NCI-H226 (cell line): ENCODE measurements around the gene PIP5K1B.
A peak's percentile ranks its signal among the peaks of the same experiment; 100 is the strongest.

Experiments
- DNase-seq: peaks from one replicate; pipeline ENCODE4 v3.0.0-alpha.2; 2015

The PIP5K1B gene

DNA sequence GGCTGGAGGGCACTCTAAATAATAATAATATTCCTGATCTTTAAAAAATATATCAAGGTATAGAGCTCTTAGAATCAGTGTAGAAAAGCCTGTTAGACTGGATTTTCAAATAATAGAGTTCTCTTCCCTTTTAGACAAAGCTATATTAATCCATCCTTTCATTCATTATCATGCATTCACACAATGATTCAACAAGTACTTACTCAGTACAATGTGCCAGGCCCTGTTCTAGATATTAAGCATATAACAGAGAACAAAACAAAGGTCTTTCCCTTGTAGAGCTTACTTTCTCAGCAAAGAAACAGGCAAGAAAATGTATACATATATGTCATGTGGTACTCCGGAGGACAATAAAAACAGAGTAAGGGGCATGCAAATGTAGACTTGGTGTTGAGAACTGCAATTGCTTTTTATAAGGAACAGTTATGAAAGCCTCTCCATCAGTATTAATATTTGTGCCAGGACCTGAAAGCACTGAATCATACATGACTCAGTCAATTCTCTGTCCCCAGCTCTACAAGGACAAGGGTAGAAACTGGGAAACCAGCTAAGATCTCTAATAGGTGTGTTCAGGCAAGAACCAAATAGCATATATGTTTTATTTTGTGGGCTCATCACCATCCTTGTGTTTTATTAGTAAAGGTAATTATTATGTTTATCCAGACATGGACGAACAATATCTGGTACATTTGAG lies 72.2 kb downstream of the PIP5K1B start:
- DNase-seq: no peak

DNA sequence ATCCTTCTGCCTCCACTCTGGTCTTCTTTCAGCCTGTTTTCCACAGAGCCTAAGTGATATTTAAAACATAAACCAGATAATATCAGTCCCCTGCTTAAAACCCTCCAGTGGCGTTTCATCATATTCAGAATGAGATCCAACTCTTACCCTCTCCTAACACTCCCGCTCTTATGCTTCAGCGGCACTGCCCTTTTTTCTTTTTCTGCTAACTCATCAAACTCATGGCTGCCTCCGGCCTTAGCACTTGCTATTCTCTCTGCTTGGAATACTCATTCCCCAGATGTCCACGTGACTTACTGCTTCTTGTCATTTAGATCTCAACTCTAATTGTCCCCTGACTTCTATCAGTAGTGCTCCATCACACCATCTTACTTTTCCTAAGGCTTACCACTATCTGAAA lies 73.6 kb downstream of the PIP5K1B start:
- no peak for DNase-seq

- peak; percentile 82 for DNase-seq
Observed at GRCh38 chr9:68779558-68780379, 74.7 kb downstream of the PIP5K1B start.

GRCh38 chr9:68780380-68780712 lies 75.3 kb downstream of the PIP5K1B start:
- DNase-seq: no peak

GRCh38 chr9:68780720-68781119 lies 75.7 kb downstream of the PIP5K1B start:
- DNase-seq: no peak

DNA sequence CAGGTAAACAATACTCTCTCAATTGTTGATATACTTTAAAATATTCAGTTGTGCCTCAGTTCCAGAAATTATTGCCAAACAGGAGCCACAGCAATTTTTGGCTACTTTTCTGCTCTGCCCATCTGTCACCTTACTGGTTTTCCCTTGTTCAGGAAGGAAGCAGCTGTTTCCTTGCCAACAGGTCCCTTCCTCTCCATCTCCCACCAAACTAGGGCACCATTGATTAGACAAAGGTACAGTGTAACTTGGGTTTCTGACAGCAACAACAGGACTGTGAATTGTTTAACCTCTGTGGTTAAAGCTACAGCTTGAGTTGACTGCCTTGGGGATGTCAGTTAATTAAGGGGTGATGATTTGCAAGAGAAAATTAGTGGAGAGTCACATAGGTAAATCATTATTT lies 76.9 kb downstream of the PIP5K1B start:
- DNase-seq: no peak

DNA sequence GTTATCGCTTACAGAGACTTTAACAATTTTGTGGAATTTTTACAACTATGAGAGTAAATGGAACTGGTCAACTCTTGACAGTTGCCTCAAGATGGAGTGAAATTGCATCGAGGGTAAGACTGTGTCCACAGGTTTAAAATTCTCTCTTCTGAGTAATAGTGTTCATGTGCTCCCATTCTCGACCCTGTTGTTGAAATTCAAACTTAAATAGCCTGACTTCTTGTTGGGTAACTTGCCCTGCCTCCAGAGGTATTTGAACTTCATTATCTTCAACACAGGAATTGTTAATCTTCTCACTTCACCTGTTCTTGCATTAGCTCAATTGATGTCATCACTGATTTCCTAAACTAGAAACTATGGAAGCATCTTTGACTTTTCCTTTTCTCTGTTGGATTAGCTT lies 77.5 kb downstream of the PIP5K1B start:
- no peak for DNase-seq

- no peak for DNase-seq
Observed at GRCh38 chr9:68785965-68786364, 80.9 kb downstream of the PIP5K1B start.

GRCh38 chr9:68791169-68791568 lies 86.1 kb downstream of the PIP5K1B start:
- no peak for DNase-seq

DNA sequence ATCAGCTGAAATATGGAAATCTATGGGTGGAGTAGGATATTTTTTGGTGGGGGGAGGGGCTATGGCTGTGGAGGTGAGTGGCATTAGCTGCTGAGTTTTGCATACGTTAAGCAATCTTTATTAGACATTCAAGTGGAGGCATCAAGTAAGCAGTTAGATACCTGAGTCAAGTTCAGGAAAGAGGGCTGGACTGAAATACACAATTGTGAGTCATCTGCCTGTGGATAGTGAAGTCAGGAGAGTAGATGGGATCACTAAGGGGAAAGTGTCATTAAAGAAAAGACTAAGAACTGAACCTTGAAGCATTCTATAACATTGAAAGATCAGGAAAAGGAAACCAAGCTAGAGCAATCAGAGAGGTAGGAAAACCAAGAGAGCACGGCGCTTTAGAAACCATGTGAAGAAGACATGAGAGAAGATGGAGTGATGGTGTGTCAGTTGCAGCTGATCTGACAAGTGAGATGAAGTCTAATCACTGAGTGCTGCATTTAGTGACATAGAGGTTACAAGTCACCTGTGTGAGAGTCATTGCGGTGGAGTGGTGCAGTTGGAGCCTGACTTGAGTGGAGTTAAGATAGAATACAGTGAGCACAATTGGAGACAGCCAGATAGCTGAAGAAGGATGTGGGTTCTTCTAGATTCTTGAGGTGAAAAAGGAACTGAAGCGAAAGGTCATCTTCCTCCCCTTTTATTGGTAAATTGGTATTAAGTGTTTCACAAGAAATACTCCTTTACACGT lies 88.7 kb downstream of the PIP5K1B start:
- no peak for DNase-seq

DNA sequence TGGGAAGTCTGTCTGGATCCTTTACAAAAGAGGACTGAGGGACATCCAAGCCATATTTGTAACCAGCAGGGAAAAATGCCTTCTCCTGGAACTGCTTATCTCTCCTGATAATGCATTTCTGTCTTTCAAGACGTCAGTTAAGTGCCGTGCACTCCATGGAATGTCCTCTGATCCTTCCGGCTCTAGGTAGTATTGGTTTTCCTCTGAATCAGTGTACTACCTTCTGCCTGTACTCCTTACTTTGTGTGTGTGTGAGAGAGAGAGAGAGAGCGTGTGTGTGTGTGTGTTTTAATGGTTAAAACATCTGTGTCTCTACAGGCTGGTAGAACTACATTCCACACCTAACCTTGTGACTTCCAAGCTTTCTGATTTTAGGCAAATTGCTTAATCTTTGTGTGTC lies 89.9 kb downstream of the PIP5K1B start:
- DNase-seq: peak; percentile 41

- peak; percentile 6 for DNase-seq
Observed at GRCh38 chr9:68795411-68795810, 90.4 kb downstream of the PIP5K1B start.

DNA sequence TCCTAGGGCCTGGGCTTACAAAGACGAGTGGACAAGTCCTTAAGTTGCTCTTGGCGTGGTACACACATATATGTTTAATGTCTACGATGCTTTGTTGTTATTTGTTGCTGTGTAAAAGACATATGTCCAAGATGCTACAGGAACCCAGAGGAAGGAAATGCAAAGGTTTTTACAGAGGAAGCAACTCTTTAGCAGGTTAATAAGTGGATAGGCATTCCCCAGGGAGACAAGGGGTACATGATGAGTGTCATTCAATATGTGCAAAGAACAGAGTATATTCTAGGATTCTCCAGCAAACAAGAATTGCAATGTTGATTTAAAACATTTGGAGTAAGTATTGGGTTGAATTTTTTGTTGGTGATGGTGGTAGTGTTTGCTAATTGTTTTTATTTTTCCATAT lies 92.1 kb downstream of the PIP5K1B start:
- DNase-seq: no peak

- DNase-seq: no peak
Observed at GRCh38 chr9:68798423-68798822, 93.4 kb downstream of the PIP5K1B start.

GRCh38 chr9:68800836-68801235 lies 95.8 kb downstream of the PIP5K1B start:
- DNase-seq: no peak

DNA sequence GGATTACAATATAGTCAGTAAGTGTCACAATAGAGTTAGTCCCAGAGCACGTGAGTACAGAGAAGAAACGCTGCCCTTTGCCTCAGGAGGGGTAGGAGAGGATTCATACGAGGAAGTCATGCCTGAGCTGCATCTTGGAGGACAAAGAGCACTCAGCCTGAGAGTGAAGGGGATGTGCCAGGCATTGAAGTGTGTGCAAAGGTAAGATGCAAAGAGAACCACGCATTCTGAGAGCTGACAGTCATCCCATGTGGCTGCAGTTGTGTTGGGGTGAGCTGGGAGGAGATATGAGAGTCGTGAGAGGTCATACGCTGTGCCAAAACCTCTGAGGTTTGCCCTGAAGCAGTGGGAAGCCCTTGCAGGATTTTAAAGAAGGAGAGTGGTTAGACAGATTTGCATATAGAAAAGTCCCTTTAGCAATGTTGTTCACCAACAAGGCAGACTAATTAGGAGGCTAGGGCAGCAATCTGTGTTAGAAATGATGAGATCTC lies 97.5 kb downstream of the PIP5K1B start:
- no peak for DNase-seq

DNA sequence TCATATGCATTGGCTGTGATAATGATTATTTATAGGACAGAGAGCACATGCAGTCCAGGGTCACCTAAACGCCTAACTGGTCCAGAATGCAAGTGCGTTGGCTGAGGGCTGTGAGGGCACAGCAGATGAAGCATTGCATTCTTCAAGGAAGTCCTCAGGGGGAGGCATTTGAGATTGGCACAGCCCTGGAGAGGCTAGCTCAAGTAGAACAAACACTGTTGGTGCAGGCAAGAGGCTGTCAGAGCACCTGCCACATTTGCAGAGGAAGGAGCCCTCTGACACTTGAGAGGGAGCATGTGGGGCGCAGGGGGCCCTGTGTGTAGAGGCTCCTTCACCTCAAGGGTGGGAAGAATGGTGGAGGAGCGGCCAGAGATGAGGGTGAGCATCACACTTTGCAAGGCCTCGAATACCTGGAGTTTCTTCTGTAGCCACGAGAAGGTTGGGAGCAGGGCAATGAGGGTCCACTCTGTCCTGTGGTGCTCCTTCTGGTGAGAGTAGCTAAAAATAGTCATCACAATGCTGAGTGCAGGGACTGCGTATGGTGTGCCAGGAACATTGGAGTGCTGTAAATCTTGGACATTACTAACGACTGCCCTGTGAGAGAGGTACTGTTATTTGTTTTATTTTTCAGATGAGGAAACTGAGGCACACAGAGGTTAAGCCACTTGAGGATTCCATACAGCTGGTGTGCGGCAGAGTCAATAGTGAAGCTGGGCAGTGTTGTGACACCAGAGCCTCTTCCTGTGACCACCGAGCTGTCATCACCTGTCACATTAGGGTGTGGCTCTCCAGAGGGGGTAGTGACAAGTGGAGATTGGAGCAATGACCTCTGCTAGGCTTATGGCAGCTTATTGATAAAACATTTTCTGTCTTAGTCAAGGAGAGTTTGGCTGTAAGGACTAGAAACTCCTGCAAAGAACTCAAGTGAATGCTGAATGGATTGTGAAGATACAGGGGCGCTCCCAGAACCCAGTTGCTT lies 100.2 kb downstream of the PIP5K1B start:
- DNase-seq: no peak

- no peak for DNase-seq
Observed at GRCh38 chr9:68805890-68806517, 101.0 kb downstream of the PIP5K1B start.

- DNase-seq: no peak
Observed at GRCh38 chr9:68808338-68808890, 103.4 kb downstream of the PIP5K1B start.

DNA sequence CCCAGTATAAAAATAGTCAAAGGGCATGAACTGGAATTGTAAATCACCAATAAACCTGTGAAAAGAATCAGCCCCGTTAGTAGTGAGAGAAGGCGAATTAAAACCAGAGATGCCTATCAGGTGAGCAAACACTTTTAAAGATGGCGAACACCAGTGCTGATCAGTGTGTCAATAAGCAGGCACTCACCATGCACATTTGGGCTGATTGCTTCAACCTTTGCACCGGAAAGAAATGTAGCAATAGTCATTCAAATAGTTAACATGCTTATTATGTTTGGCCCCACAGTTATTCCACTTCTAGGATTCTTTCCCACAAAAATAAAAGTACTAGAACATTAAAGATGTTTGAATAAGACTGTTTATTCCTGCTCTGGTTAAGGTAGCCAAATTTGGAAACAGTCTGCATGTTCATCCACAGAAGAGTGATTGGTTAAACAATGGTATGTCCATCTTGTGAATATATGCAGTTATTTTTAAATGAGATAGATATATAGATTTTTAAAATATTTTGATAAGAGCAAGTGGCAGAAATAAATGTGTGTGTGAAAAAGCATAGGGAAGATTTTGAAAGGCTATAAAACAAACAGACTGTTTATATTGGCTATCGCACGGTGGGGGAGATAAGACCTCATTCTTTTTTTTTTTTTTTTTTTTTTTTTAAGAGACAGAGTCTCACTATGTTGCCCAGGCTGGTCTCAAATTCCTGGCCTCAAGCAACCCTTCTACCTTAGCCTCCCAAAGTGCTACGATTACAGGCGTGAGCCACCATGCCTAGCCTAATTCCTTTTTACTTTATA lies 112.2 kb downstream of the PIP5K1B start:
- no peak for DNase-seq

DNA sequence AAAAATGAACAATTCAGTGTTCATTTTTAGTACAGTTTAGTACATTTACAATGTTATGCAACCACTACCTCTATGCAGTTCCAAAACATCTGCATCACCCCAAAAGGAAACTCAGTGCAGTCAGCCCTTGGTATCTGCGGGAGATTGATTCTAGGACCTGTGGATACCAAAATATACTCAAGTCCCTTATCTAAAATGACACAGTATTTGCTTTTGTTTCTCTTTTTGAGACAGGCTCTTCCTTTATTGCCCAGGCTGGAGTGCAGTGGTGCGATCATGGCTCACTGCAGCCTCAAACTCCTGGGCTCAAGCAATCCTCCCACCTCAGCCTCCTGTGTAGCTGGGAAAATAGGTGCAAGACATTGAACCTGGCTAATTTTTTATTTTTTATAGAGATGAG lies 114.0 kb downstream of the PIP5K1B start:
- no peak for DNase-seq
